Kidney (tissue), 14 donors: ENCODE results near the gene CERS3. TPM values are rescaled to one million over a fixed set of nuclear protein-coding genes. Genes with fewer than 3 reads are reported as not detected.

Experiments
- DNase-seq, 5 donors: peaks; one replicate each; pipeline ENCODE4 v3.0.0-alpha.2; 2013 to 2020
- FAIRE-seq: peaks from 2 replicates; lab custom pipeline; 2012; peaks lifted over from hg19 to GRCh38; lab: Jason Lieb, UNC
- H3K27ac ChIP-seq, 2 donors: one replicate each; pipeline ENCODE4 v1.7.0; 2013; ENCODE audit warnings: low read depth in 2 of 2, low read length in 2 of 2, inconsistent platforms in 1 of 2
- H3K27me3 ChIP-seq: one replicate; pipeline ENCODE4 v1.7.1; 2013; ENCODE audit warnings: low read length, inconsistent platforms; ENCODE audit not compliant: control insufficient read depth, insufficient read depth
- H3K36me3 ChIP-seq, 3 donors: one replicate each; pipeline versions ENCODE4 v1.7.0 to v1.7.1; 2013; ENCODE audit warnings: low read length in 3 of 3, control low read depth in 1 of 3, inconsistent platforms in 1 of 3; ENCODE audit not compliant: insufficient read depth in 3 of 3, control insufficient read depth in 2 of 3
- H3K4me1 ChIP-seq, 3 donors: one replicate each; pipeline versions ENCODE4 v1.7.0 to v1.7.1; 2013; ENCODE audit warnings: low read length in 3 of 3, inconsistent platforms in 1 of 3, low read depth in 1 of 3; ENCODE audit not compliant: control insufficient read depth in 2 of 3, insufficient read depth in 2 of 3
- H3K4me3 ChIP-seq, 3 donors: one replicate each; pipeline versions ENCODE4 v1.7.0 to v1.8.1; 2013; ENCODE audit warnings: low read length in 3 of 3, control low read depth in 1 of 3, inconsistent platforms in 1 of 3
- H3K9ac ChIP-seq, 3 donors: one replicate each; pipeline versions ENCODE4 v1.7.0 to v1.7.1; 2013; ENCODE audit warnings: low read length in 3 of 3, control low read depth in 1 of 3, inconsistent platforms in 1 of 3
- H3K9me3 ChIP-seq, 3 donors: one replicate each; pipeline versions ENCODE4 v1.7.0 to v1.7.1; 2013; ENCODE audit warnings: low read length in 3 of 3, control low read depth in 1 of 3, inconsistent platforms in 1 of 3; ENCODE audit not compliant: control insufficient read depth in 2 of 3, insufficient read depth in 1 of 3
- intact Hi-C: fragments of 100-400 bp; cut with DNase I; formaldehyde crosslinking; loops from one replicate; pipeline ENCODE4 v1.11.1; 2022
- polyA plus RNA-seq: library from polyadenylated mRNA; stranded (reverse); fragments of 350-450 nt; fragmentation: Illumina TruSeq; extraction: RNeasy Lipid Tissue Mini Kit (QIAGEN cat#74804); gene quantifications from one replicate; pipeline ENCODE4 v1.2.3, GENCODE V29; 2014; ENCODE audit warnings: low read depth, low replicate concordance; ENCODE audit not compliant: insufficient read depth
- total RNA-seq: library from RNA; stranded (reverse); fragmentation: NEBNext Ultra II Directional; extraction: Animal tissue kit (Norgen Biotek cat#: 25700); gene quantifications from one replicate; pipeline ENCODE4 v1.2.1, GENCODE V29; 2021
- TF ChIP-seq, protein P1 (sequence below): IDR thresholded peaks from 3 replicates; pipeline ENCODE4 v1.5.1; 2012; ENCODE audit warnings: mild to moderate bottlenecking, moderate library complexity, borderline replicate concordance; ENCODE audit not compliant: insufficient read depth; ENCODE audit errors: extremely low read depth
- donor health status: control.
- donor health status: control.
- donor health status: control.
- donor health status: control.
- donor health status: control.
- donor health status: DM: yes; HTN: yes; CAD: no.
- donor health status: Normal renal cell carcinoma (clear cell type).

CERS3 gene
- total and polyA plus RNA-seq, 2 donors from 2014 or later, result 0.31 TPM; not detected in 1

DNA sequence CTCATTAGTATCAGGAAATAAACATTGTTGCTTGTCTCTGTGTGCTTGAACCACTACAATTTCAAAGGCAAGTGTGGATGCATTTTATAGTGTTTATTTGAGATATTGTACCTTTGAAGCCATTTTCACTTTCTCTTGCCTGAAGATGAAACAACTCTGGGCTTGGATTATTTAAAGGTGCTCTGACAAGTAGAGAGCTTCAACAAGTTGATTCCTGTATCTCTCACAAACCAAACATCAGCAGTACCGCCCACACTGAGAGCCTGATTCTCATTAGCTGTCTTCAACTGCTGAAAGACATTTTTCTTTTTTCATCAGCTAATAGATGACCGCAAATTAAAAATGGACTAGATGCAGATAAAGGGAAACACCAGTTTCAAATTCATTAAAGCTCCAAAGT, 806 bp upstream of the CERS3 start:
- H3K27me3 ChIP-seq, result no peaks in the 10 kb centered on the region
- H3K36me3 ChIP-seq, result no peaks in the 10 kb centered on the region
- H3K4me1 ChIP-seq, result no peaks in the 10 kb centered on the region
- intact Hi-C loops, result no loop called here
- no peak overlapping the region for H3K9ac ChIP-seq
- no peak overlapping the region for H3K4me3 ChIP-seq
- TF ChIP-seq, protein P1, sequence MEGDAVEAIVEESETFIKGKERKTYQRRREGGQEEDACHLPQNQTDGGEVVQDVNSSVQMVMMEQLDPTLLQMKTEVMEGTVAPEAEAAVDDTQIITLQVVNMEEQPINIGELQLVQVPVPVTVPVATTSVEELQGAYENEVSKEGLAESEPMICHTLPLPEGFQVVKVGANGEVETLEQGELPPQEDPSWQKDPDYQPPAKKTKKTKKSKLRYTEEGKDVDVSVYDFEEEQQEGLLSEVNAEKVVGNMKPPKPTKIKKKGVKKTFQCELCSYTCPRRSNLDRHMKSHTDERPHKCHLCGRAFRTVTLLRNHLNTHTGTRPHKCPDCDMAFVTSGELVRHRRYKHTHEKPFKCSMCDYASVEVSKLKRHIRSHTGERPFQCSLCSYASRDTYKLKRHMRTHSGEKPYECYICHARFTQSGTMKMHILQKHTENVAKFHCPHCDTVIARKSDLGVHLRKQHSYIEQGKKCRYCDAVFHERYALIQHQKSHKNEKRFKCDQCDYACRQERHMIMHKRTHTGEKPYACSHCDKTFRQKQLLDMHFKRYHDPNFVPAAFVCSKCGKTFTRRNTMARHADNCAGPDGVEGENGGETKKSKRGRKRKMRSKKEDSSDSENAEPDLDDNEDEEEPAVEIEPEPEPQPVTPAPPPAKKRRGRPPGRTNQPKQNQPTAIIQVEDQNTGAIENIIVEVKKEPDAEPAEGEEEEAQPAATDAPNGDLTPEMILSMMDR, result no peak
- no peaks in the 10 kb centered on the region for H3K9me3 ChIP-seq
- no peak overlapping the region for H3K27ac ChIP-seq
- FAIRE-seq (no peak), DNase-seq (no peak)

DNA sequence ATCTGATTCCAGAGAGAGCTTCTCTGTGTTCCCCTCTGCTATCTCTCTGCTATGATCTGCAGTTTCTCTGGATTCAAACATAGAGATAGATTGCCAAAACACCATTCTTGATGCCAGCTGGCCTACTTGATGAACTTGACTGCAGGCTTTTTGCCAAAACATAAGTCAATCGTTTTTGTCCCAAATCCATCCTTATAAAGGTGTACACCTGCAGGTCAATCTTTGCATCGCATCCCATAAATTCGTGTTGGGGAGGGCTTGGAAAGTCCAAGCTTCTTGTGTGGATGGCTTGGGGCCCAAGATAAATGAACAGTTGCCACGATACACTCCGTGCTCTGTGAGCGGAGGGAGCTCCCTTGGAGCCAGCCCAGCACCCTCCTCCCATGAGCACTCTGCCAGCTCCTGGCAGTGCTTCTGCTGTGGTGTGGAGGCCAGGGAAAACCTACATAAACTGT, 2.7 kb downstream of the CERS3 start:
- intact Hi-C loops, result no loop called here
- Histone ChIP-seq H3K27me3 (no peaks in the 10 kb centered on the region), H3K4me1 (no peaks in the 10 kb centered on the region), H3K36me3 (no peaks in the 10 kb centered on the region), H3K9ac (no peak overlapping the region), H3K4me3 (no peak overlapping the region), H3K27ac (no peak overlapping the region), H3K9me3 (no peaks in the 10 kb centered on the region)
- FAIRE-seq (no peak), DNase-seq (no peak)
- TF ChIP-seq, protein P1, result no peak

DNA sequence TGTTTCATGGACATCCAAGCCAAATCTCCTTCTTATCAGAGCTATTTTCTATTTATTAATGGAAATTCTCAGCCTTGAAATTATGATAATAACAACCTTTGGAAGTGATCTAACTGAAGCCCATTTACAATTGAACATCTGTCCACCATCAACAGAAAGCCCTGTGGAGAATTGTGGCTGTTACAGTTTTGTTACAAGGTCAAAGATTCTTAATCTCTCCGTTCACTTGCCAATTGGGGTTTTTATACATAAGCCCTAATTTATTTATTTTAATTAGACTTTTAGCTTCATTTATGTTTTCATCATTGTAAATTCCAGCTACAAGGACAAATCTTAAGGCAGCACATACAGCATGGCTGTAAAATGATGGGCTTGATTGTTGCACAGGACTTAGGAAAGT, 3.3 kb downstream of the CERS3 start:
- no peak overlapping the region for H3K27ac ChIP-seq
- no peaks in the 10 kb centered on the region for H3K27me3 ChIP-seq
- no peaks in the 10 kb centered on the region for H3K36me3 ChIP-seq
- H3K9me3 ChIP-seq, result no peaks in the 10 kb centered on the region
- no peak for FAIRE-seq
- no peak for DNase-seq
- TF ChIP-seq, protein P1, result no peak
- H3K4me1 ChIP-seq, result no peaks in the 10 kb centered on the region
- intact Hi-C loops, result no loop called here
- no peak overlapping the region for H3K9ac ChIP-seq
- H3K4me3 ChIP-seq, result no peak overlapping the region

DNA sequence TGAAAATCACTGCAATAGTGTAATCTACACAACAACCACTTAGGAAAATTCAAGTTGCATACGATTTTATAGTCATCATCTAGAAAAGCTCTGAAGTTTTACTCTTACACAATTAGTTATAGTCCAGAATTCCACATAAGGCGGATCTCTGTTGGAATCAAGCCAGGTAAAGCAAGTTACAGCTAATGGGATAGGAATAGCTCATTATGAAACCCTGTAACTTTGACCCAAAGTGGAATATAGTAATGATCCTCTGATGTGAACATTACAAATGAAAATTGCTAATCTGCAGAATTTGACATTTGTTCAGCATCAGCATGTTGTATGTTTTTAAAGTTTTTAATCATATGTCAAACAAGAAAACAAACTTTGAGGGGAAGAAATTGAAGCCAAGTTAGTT, 4.4 kb downstream of the CERS3 start:
- FAIRE-seq (no peak), DNase-seq (no peak)
- Histone ChIP-seq H3K36me3 (no peaks in the 10 kb centered on the region), H3K4me3 (no peak overlapping the region), H3K27ac (no peak overlapping the region), H3K4me1 (no peaks in the 10 kb centered on the region), H3K9me3 (no peaks in the 10 kb centered on the region), H3K9ac (no peak overlapping the region), H3K27me3 (no peaks in the 10 kb centered on the region)
- intact Hi-C loops, result no loop called here
- TF ChIP-seq, protein P1, result no peak
